K562 (cell line): Measurements from ENCODE around the gene IPP. TPM values are rescaled to one million over a fixed set of nuclear protein-coding genes. Genes with fewer than 3 reads are reported as not detected.

ENCODE experiments used
- ARID2 ChIP-seq: fragments of 450-650 bp; IDR thresholded peaks from 2 replicates; pipeline ENCODE4 v1.6.1; 2017; ENCODE audit warnings: antibody characterized with exemption, mild to moderate bottlenecking
- ARID3A ChIP-seq: IDR thresholded peaks from 2 replicates; pipeline ENCODE4 v1.6.1; 2012; ENCODE audit warnings: low read depth, low read length, improper control_type of control experiment, borderline replicate concordance
- DEAF1 ChIP-seq: fragments of 450-650 bp; formaldehyde crosslinking; IDR thresholded peaks from 2 replicates; pipeline ENCODE4 v1.4.0; 2020; ENCODE audit warnings: mild to moderate bottlenecking, moderate library complexity
- ESRRB ChIP-seq: fragments of 250-450 bp; sonication (Bioruptor Pico); IDR thresholded peaks from 2 replicates; pipeline ENCODE4 v1.5.0; 2020; ENCODE audit warnings: mild to moderate bottlenecking, moderate library complexity, borderline replicate concordance
- HINFP ChIP-seq: fragments of 450-650 bp; conservative IDR thresholded peaks from 2 replicates; pipeline ENCODE4 v1.6.1; 2016; ENCODE audit warnings: missing genetic modification characterization, low read depth, mild to moderate bottlenecking, control low read depth, missing compliant biosample characterization
- HNRNPK ChIP-seq: fragments of 200-400 bp; formaldehyde crosslinking; IDR thresholded peaks from one replicate; pipeline ENCODE4 v1.6.1; 2018; ENCODE audit warnings: mild to moderate bottlenecking, low read depth, low read length; ENCODE audit not compliant: poor library complexity, severe bottlenecking
- HNRNPLL ChIP-seq: fragments of 200-400 bp; formaldehyde crosslinking; IDR thresholded peaks from 2 replicates; pipeline ENCODE4 v1.6.1; 2017; ENCODE audit warnings: low read length, low read depth, mild to moderate bottlenecking; ENCODE audit not compliant: poor library complexity, severe bottlenecking
- ILF3 ChIP-seq: fragments of 450-650 bp; IDR thresholded peaks from 2 replicates; pipeline ENCODE4 v1.6.1; 2018; ENCODE audit warnings: antibody characterized with exemption, mild to moderate bottlenecking, moderate library complexity, borderline replicate concordance
- MEIS2 ChIP-seq: fragments of 450-650 bp; IDR thresholded peaks from 2 replicates; pipeline ENCODE4 v1.6.1; 2014; ENCODE audit warnings: mild to moderate bottlenecking; ENCODE audit not compliant: partially characterized antibody
- MYC ChIP-seq, 2 experiments: fragments of 250-450 bp in 1 of 2; sonication (Bioruptor Pico) in 1 of 2; IDR thresholded peaks; 2 replicates each; pipeline versions ENCODE4 v1.5.1 to v1.6.1; 2012 to 2021; ENCODE audit warnings: low read depth in 2 of 2, borderline replicate concordance in 1 of 2, improper control_type of control experiment in 1 of 2, low read length in 1 of 2, mild to moderate bottlenecking in 1 of 2, moderate library complexity in 1 of 2
- PML ChIP-seq: IDR thresholded peaks from 2 replicates; pipeline ENCODE4 v1.6.1; 2012; ENCODE audit warnings: low read length, inconsistent platforms
- RBM39 ChIP-seq: fragments of 200-400 bp; formaldehyde crosslinking; optimal IDR thresholded peaks from 2 replicates; pipeline ENCODE3; 2018; ENCODE audit warnings: low read depth, low read length
- SMARCA4 ChIP-seq: fragments of 450-650 bp; IDR thresholded peaks from 2 replicates; pipeline ENCODE4 v1.6.1; 2016
- STAG1 ChIP-seq: sonication (generic); formaldehyde crosslinking; IDR thresholded peaks from 2 replicates; pipeline ENCODE4 v1.5.0; 2020; ENCODE audit warnings: missing genetic modification reagents, borderline replicate concordance
- TAF7 ChIP-seq: fragments of 450-650 bp; IDR thresholded peaks from 2 replicates; pipeline ENCODE4 v1.6.1; 2016; ENCODE audit warnings: missing genetic modification characterization, missing compliant biosample characterization
- TBL1XR1 ChIP-seq, 2 experiments: IDR thresholded peaks; 2 replicates each; pipeline ENCODE4 v1.6.1; 2012; ENCODE audit warnings: improper control_type of control experiment in 2 of 2, low read length in 2 of 2, mild to moderate bottlenecking in 1 of 2
- XRCC3 ChIP-seq: fragments of 450-650 bp; IDR thresholded peaks from 2 replicates; pipeline ENCODE4 v1.6.1; 2017; ENCODE audit warnings: mild to moderate bottlenecking, moderate library complexity
- ZEB2 ChIP-seq: fragments of 450-650 bp; IDR thresholded peaks from 2 replicates; pipeline ENCODE4 v1.6.1; 2016
- ZNF232 ChIP-seq: sonication (generic); formaldehyde crosslinking; IDR thresholded peaks from 2 replicates; pipeline ENCODE4 v1.8.0; 2022; ENCODE audit warnings: mild to moderate bottlenecking, missing genetic modification reagents
- ZNF324 ChIP-seq: fragments of 250-450 bp; sonication (Bioruptor Pico); IDR thresholded peaks from 2 replicates; pipeline ENCODE4 v1.4.0; 2020; ENCODE audit warnings: mild to moderate bottlenecking
- ZNF384 ChIP-seq: IDR thresholded peaks from 2 replicates; pipeline ENCODE4 v1.6.1; 2012; ENCODE audit warnings: low read depth, low read length, improper control_type of control experiment
- ZNF511 ChIP-seq: sonication (generic); formaldehyde crosslinking; IDR thresholded peaks from 2 replicates; pipeline ENCODE4 v1.8.0; 2022; ENCODE audit warnings: mild to moderate bottlenecking, missing genetic modification reagents
- ZNF561 ChIP-seq: fragments of 450-650 bp; formaldehyde crosslinking; conservative IDR thresholded peaks from 2 replicates; pipeline ENCODE4 v1.4.0; 2020; ENCODE audit warnings: mild to moderate bottlenecking, moderate library complexity
- polyA plus RNA-seq, 8 experiments: library from polyadenylated mRNA; depleted of rRNA in 4 of 8; stranded (reverse) in 5 of 8; unstranded in 3 of 8; fragments of >200 nt; fragmentation: Nextera tagmentation in 2 of 8; fragmentation: Illumina TruSeq in 1 of 8; extraction: Ambion mirVana in 2 of 8; extraction: Trizol in 1 of 8; gene quantifications; 2 replicates each; pipeline versions ENCODE4 v1.2.1 to v1.2.3, GENCODE V29; 2011 to 2014; ENCODE audit warnings: inconsistent platforms in 1 of 8, missing spikeins in 1 of 8
- total RNA-seq, 7 experiments: library from RNA; depleted of rRNA in 6 of 7; stranded (reverse); fragments of >200 nt in 6 of 7; fragmentation: Illumina TruSeq in 2 of 7; extraction: Trizol in 2 of 7; gene quantifications; 2 replicates each; pipeline versions ENCODE4 v1.2.1 to v1.2.3, GENCODE V29; 2011 to 2021; ENCODE audit warnings: low replicate concordance in 1 of 7

IPP gene
- total and polyA plus RNA-seq, 9 of the 15 experiments (the other 6 are each of a cell fraction or from before 2014, with no cell fraction given) = 6.9 to 15.1 (median 9.7) TPM

- TF ChIP-seq DEAF1 = peak; percentile 35; the same call in 1 of the 2 replicates
- no peak for TF ChIP-seq XRCC3
- TF ChIP-seq RBM39 = no peak
- no peak for TF ChIP-seq ZNF384
- TF ChIP-seq ZNF324 = no peak
- TF ChIP-seq HINFP (tag) = no peak
- no peak for TF ChIP-seq ARID2
- no peak for TF ChIP-seq ZNF232 (CRISPR knock-in tag)
- no peak; a peak in 1 of 4 replicates for TF ChIP-seq TBL1XR1 (IDR thresholded peaks at IDR 0.05; ENCODE audit: low read length in 2 of 2)
- peak; percentile 57 for TF ChIP-seq SMARCA4
- peak; percentile 57; the same call in 1 of the 2 replicates for TF ChIP-seq TAF7 (tag)
- peak; percentile 99 for TF ChIP-seq MEIS2
- peak; percentile 46; the same call in 1 of the 2 replicates for TF ChIP-seq MYC (IDR thresholded peaks at IDR 0.05; ENCODE audit: low read depth, low read length)
- 0 out of 2 replicates have a peak, but pooled peaks have one; percentile 61 for TF ChIP-seq MYC (CRISPR knock-in tag; IDR thresholded peaks at IDR 0.05; ENCODE audit: borderline replicate concordance, low read depth)
- no peak for TF ChIP-seq ILF3
- TF ChIP-seq ZNF511 = no peak
- TF ChIP-seq ZEB2 = no peak
- TF ChIP-seq PML = peak; percentile 78; the same call in 1 of the 2 replicates
- TF ChIP-seq ESRRB = no peak
- TF ChIP-seq STAG1 (CRISPR knock-in tag) = no peak
- no peak for TF ChIP-seq HNRNPLL
- TF ChIP-seq HNRNPK = no peak
- no peak for TF ChIP-seq ARID3A
- no peak for TF ChIP-seq ZNF561 (CRISPR knock-in tag)
Measured at GRCh38 chr1:45753248-45754037, 3.0 kb upstream of the IPP start (continued).
